ENCODE measurements around the gene DOCK6.

DNA sequence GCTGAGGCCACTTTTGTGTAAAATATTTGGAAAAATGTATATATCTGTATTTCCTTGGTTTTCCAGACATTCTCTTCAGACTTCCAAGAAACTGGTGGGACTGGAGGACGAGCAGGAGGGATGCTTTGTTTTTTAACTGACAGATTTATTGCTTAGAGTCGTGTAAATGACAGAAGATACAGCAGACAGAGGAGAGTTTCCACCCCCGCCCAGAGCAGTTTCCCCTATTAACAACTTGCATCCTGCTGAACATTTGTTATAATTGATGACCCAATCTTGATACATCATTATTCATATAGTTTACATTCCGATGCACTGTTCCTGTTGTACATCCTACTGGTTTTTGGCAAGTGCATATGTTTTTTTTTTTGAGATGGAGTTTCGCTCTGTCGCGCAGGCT is 7.1 kb upstream of the DOCK6 start:
- TF ChIP-seq CREB5 (CRISPR knock-in tag; IDR thresholded peaks at IDR 0.05; ENCODE audit: low read depth) (no peak), TOX (CRISPR knock-in tag; IDR thresholded peaks at IDR 0.05; ENCODE audit: borderline replicate concordance) (no peak), ZNF8 (CRISPR knock-in tag; IDR thresholded peaks at IDR 0.05) (no peak)

Measured in SK-N-SH treated with all-trans-retinoic acid at 6 μM for 48 hours (cell line).